HG02943 (cell line): ENCODE results near the gene HSD17B2.
"Not testable (repeated sequence)": the region's sequence is repeated elsewhere in the genome, so short reads cannot be mapped to it uniquely, and the experiment has no call there.

Experiments used
- ATAC-seq: cut with Tn5 transposase; IDR thresholded peaks from one replicate; pipeline ENCODE4 v1.9.1; 2021; ENCODE audit warnings: mild to moderate bottlenecking, low read depth, moderate library complexity; ENCODE audit not compliant: unreplicated experiment

The HSD17B2 gene

DNA sequence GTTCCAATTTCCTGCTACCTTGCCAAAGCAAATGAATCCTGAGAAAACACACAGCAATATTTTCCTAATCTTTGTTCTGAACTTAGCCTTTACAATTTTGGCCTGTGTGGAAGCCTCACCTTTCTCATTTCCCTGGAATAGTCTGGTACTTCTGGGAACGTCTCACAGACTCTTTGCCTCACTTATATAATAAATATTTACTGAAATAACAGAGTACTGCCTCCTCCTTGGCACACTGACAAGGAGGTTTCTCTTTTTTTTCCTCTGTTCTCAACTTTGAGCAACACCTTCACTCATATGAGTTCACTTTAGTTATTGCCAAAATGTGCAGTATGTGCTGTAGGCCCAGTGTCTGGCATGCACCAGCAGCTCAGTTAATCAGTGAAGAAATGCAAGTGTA is 37.3 kb downstream of the HSD17B2 start:
- ATAC-seq: no peak

DNA sequence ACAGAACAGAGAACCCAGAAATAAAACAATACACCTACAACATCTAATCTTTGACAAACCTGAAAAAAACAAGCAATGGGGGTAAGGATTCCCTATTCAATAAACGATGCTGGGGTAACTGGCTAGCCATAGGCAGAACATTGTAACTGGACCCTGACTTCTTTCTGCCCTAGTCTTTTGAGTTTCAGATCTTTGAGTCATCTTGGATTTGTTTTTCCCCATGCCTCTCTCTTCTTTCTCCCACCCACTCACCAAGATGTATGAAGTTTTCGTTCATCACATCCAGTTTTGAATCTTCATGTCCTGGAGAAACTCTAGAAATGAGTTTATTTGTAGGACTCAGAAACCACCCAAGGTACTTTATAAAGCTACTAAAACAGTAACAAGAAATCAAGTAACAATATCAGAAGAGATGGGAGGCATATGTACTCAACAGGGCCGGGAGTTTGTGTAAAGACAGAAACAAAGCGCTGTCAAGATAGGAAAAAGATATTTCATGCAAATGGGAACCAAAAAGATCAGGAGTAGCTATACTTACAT is 39.0 kb downstream of the HSD17B2 start:
- no peak for ATAC-seq

DNA sequence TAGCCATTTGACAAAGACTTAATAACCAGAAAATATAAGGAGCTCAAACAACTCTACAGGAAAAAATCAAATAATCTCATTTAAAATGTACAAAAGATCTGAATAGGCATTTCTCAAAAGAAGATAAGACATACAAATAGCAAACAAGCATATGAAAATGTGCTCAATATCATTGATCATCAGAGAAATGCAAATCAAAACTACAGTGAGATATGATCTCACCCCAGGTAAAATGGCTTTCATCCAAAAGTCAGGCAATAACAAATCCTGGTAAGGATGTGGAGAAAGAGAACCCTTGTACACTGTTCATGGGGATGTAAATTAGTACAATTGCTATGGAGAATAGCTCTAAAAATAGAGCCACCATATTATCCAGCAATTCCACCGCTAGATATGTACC is 43.1 kb downstream of the HSD17B2 start:
- ATAC-seq: no peak

DNA sequence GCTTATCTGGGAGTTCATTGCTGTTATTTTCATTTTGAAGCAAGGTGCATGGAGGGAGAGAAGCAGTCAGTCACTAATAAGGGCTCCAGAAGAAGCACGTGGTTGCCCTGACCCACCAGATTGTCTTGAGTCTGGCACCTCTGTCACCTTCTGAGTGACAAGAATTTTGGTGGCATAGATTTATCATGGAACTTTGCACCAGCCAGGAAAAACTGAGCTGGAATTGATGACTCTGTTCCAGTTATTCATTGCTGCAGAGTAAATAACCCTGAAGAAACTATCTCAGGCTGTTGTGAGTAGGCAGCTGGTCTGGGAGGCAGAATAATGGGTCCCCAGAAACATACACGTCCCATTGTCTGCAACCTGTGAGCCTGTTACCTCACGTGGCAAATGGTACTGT is 44.8 kb downstream of the HSD17B2 start:
- no peak for ATAC-seq

DNA sequence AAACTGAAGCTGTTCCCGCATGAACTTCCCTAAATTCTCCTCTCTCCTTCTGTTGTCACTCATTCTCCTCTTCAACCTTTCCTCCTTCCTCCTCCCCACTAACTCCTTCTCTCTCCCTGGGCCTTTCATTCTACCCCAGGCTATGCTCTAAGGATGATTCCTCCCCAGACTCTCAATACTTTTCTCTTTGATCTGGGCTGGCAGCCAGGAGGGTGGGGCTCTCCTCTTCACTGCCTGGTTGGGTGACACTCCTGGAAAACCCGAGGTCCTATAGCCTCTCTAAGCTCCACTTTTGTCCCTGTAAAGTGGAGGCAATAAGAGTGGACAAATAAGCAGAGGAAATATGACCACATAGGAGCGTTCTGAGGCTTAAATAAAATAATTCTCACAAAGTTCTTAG is 46.2 kb downstream of the HSD17B2 start:
- no peak for ATAC-seq

DNA sequence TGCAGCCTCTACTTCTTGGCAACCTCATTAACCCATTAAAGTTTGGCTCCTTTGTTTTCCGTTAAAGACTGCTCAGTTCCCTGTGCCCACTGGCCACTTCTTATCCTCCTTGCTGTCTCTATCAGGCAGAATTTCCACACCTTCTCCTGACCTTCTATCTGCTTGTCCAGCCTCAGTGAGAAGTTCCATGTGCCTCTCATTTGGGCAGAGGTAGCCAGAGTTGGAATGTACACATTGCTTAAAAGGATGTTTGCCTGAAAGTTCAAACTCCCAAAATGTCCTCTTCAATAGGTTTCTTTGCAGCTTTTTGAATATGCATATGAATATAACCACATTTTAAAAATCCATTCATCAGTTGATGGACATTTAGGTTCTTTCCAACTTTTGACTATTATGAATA is 47.0 kb downstream of the HSD17B2 start:
- ATAC-seq: no peak

DNA sequence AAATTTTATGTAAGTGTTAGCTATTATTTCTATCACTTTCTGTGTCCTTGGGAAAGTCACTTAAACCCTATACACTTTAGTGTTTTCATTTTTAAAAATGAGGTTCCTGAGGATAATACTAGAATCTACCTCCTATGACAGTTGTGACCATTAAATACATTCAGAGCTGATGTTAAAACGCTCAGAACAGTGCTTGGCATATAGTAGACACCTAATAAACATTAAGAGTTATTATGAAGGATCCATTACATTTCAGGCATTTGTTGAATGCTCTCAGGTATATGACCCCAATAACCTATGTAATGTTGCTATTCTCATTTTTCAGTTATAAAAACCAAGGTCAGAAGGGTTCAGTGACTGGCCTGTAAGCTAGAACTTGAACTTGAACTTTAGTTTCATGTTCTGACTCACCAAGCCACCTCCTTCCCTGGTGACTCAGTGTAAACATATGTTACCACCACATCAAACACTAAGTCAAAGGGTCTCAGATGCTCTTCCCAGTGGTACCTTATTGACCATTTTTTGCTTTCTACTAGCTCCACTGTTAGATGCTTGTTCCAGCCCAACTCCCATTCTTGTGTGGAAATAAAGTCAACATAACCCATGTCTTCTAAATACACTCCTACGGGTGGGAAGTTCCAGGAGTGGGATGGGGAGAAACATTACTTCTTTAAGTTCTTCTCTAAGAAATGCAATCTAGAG is 47.6 kb downstream of the HSD17B2 start:
- no peak for ATAC-seq

DNA sequence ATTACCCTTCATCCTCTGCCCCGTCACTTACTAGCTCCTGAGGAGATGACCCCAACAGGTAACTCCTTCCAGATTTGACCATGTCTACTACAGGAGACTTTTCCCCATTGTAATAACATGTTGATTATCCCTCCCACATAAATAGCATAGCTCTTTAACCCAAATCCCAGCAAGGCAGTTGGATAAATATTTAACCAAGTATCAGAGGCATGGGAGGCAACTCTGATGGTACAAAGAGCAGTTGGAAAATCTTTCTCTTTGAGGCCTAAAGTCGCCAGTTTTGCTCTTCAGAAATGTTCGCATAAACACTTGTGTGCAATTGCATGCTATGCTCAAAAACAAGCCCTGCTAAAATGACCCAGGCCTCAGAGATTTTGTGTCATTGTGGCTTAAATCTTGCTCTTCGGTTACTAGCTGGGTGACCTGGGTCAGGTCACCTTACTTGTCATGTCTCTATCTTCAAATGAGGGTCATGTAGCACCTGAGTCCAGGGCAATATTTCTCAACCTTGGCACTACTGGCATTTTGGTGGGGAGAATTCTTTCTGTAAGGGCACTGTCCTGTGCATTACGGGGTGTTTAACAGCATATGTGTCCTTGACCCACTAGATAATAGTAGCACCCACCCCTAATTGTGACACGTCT is 48.8 kb downstream of the HSD17B2 start:
- no peak for ATAC-seq

DNA sequence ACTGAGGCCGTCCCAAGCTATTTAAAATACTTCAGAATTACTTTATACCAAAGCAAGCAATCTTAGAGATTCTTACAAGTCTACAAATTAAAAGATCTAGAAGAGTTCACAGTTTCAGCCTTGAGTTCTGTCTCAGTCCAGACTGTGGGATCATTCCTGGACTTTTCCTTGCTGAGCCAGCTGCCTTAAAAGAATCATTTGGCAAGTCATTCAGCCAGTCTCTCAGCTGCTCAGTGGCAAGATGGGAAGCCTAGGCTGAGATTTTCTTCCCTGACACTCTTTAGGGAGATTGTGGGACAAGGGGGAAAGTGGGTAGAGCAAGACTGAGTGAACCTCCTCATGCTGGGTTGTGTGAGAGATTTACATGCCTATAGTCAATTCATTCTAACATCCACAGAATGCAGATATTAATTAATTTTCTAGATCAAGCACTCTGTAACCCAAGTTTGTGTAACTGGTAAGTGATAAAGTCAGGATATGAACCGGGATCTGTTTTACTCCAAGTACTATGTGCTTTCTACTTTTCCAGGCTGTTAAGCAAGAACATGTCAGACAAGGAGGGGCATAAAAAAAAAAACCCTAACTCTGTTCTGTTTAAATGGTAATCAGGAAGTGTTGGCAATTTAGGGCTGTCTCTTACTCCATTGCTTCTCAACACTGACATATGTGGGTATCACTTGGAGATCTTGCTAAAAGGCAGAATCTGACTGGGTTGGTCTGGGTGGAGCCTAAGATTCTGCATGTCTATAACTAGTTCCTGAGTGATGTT is 50.1 kb downstream of the HSD17B2 start:
- ATAC-seq: no peak

DNA sequence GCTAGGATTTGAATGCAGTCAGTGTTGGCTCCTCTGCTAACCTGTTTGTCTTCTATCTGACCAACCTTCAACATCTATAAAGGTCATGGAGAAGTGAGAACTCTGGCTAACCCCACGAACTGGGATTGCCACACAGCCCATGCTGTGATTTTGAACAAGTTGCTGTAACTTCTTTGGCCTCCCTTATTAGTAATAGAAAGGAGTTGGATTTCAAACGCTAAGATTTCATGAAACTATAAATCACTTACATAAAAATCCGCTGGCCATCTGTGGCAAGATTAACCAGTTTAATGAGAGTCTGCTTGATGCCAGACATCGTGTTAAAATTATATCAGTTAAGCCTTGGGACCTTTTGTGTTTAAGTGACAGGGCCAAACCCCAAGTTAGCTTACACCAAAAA is 53.4 kb downstream of the HSD17B2 start:
- no peak for ATAC-seq

DNA sequence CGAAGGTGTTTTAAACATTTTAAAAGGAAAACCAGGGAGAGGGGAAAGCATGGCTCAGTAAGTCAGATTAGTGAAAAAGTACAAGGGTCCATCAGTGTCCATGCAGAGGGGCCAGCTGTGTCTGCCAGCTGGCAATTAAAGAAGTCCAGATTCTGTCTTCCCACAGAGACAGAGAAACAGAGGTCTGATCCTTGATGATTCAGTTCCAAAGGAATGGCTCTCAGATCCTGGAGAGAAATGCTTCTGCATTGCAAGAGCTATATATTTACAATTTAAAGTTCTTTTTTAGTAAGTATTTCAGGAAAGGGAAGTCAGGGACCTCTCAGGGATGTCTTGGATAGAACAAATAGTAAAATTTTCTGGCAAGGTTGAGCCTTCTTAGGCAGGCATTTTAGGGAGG is 56.2 kb downstream of the HSD17B2 start:
- ATAC-seq: no peak

DNA sequence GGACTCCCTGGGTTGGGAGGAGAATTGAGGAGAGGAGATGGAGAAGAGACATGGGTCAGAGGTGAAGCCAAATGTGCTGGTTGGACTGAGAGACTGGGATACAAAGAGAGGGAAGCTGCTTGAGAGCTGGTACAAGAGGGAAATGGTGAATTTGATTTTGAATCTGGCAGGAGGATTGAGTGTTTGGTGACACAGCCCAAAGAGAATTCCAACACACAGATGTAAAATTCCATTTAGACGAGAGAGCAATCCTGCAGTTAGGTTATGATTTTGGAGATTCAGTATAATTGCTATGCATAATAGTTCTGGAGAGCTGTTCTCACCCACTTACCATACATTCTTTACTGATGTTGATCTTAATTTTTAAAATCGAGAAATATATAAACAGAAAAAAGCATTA is 57.7 kb downstream of the HSD17B2 start:
- no peak for ATAC-seq

DNA sequence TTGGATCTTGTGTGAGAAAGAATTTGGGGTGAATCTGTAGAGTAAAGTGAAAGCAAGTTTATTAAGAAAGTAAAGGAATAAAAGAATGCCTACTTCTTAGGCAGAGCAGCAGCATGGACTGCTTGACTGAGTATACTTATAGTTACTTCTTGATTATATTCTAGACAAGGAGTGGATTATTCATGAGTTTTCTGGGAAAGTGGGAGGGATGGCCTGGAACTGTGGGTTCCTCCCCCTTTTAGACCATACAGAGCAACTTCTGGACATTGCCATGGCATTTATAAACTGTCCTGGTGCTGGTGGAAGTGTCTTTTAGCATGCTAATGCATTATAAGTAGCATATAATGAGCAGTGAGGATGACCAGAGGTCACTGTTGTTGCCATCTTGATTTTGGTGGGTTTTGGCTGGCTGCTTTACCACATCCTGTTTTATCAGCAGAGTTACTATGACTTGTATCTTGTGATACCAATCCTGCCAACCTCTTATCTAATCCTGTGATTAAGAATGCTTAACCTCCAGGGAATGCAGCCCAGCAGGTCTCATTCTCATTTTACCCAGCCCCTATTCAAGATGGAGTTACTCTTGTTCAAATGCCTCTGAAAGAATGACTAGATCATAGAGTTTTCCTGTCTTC is 58.7 kb downstream of the HSD17B2 start:
- no peak for ATAC-seq

DNA sequence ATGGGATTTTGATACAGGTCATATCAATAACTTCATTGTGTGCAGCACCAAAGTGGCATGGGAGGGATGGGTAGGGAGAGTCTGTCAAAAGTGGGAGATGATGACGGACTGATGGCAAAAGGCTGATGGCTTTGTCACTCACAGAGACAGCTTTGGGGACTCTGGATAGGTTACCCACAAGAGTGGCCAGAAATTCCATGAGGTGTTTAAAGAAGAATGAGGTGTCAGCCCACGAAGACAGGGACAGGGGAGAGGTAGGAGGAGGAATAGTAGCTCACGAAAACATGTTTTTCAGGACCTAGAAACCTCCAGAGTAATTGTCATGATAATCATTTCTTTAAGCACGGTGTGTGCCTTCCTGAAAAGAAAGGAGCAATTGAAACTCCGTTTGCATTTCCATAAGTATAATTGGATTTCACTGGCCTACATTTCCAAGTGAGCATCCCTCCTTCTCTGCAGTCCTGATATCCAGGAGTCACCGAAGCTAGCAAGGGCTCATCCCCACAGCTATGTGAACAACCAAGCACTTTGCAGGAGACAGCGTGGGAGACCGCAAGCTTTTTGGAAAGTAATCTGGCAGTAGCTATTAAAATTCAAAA is 60.0 kb downstream of the HSD17B2 start:
- ATAC-seq: no peak

DNA sequence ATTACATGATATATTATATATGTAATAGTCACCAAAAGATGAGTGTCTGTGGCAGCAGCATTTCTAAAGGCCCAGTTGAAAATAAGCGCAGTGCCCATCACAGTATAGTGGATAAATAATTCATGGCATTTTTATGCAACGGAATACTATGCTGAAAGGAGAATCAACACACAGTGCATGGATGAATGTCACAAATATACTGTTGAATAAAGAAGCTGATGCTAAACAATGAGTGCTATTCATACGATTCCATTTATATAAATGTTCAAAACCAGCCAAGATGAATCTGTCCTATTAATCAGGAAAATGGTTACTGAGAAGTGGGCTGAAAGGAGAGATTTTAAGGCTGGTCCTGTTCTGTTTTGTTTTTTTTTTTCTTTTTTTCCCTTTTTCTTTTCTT is 61.6 kb downstream of the HSD17B2 start:
- ATAC-seq: no peak

DNA sequence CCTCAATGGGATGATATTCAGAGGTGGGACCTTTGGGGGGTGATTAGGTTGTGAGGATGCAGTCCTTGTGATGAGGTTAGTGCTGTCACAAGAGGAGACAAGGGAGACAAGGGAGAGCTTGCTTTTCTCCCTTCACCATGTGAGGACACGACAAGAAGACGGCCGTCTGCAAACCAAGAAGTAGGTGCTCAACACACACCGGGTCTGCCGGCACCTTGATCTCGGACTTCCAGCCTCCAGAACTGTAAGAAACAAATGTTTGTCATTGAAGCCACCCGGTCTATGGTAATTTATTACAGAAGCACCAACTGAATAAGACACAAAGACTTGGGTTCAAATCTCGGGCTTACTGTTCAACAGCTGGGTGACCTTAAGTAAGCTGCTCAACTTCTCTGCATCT is 70.1 kb downstream of the HSD17B2 start:
- no peak for ATAC-seq

DNA sequence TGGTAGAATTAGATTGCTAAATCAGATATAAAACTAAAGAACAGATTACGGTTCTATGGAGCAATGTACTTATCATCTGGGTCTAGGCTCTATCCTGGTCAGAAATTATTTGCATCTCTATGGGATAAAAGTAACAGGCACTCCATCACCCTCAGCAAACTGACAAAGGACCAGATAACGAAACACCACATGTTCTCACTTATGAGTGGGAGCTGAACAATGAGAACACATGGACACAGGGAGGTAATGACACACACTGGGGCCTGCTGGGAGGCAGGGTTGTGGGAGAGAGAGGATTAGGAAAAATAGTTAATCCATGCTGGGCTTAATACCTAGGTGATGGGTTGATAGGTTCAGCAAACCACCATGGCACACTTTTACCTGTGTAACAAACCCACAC is 73.0 kb downstream of the HSD17B2 start:
- no peak for ATAC-seq

DNA sequence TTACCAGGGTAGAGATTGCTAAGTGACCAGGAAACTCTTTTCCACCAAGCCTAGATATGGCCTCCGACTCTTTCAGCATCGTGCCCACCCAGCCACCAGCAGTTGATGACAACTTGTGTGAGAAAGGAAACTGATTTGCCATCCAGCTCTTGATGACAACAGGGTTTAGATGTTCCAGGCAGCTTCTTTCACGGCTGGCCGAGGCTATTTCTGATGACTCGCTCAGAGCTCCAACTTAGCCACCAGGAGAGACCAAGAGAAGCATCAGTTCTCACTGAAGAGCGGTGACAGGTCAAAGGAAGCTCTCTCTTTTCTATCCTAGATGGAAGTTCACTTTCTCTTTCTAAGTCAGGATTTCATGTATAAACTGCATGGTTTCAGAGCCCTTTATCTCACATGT is 73.7 kb downstream of the HSD17B2 start:
- ATAC-seq: no peak

DNA sequence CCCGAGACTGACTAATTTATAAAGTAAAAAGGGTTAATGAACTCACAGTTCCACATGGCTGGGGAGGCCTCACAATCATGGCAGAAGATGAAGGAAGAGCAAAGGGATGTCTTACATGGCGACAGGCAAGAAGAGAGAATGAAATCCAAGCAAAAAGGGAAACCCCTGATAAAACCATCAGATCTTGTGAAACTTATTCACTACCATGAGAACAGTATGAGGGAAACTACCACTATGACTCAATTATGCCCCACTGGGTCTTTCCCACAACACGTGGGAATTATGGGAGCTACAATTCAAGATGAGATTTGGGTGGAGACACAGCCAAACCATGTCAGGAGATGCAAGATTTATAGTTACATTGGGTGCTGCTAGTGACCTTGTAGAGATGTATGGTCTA is 74.2 kb downstream of the HSD17B2 start:
- ATAC-seq: not testable (repeated sequence)

DNA sequence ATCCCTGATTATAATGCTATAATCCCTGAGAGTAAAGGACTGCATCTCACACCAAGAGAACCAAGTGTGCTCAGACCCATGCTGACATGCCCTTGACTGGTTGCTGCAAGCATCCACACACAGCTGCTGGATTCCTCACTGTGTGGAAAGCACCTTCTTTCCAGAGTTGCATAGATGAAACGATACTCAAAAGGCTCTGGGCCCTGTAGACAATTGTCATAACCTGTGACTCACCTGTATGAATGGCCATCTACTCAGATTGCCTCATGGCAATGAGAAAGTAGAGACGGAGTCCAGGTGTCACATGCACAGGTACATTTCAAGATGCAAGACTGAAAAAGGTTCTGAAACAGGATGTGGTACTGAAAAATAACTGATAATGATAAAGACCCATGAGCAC is 76.9 kb downstream of the HSD17B2 start:
- ATAC-seq: no peak

DNA sequence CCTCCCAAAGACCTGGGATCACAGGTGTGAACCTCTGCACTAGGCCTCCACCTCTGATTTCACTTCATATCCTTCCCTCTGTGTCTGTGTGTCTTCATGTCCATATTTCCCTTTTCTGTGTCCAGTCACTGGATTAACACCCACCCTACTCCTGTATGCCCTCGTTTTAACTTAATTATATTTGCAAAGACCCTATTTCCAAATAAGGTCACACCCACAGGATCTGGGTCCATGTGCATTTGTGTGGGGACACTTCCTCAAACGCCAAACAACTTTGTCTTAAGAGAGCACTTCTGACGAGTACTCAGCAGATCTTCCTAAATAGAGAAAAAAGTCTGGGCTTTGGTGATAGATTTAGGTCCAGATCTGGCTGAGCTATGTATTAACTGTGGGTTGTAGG is 78.7 kb downstream of the HSD17B2 start:
- ATAC-seq: no peak
